Central memory CD4-positive, alpha-beta T cell (primary cell): ENCODE data around the gene FGF18.
"Not testable (repeated sequence)": the region's sequence is repeated elsewhere in the genome, so short reads cannot be mapped to it uniquely, and the experiment has no call there.

Experiments used
- DNase-seq: peaks from one replicate; pipeline ENCODE4 v3.0.0; 2022

The FGF18 gene

GRCh38 chr5:171476701-171477100, 57.3 kb downstream of the FGF18 start:
- no peak for DNase-seq

- DNase-seq: no peak
Observed at GRCh38 chr5:171477101-171477500, 57.7 kb downstream of the FGF18 start.

GRCh38 chr5:171477666-171478065, 58.2 kb downstream of the FGF18 start:
- no peak for DNase-seq

- no peak for DNase-seq
Observed at GRCh38 chr5:171478946-171479775, 59.7 kb downstream of the FGF18 start.

GRCh38 chr5:171479776-171480125, 60.3 kb downstream of the FGF18 start:
- DNase-seq: no peak

- DNase-seq: no peak
Observed at GRCh38 chr5:171480239-171480638, 60.8 kb downstream of the FGF18 start.

- no peak for DNase-seq
Observed at GRCh38 chr5:171481571-171482433, 62.4 kb downstream of the FGF18 start.

GRCh38 chr5:171482434-171482730, 62.9 kb downstream of the FGF18 start:
- DNase-seq: no peak

- DNase-seq: no peak
Observed at GRCh38 chr5:171483551-171484135, 64.2 kb downstream of the FGF18 start.

GRCh38 chr5:171484460-171484899, 65.0 kb downstream of the FGF18 start:
- DNase-seq: peak; percentile 2

- no peak for DNase-seq
Observed at GRCh38 chr5:171485668-171486067, 66.2 kb downstream of the FGF18 start.

GRCh38 chr5:171486613-171487012, 67.2 kb downstream of the FGF18 start:
- DNase-seq: no peak

GRCh38 chr5:171488876-171489275, 69.4 kb downstream of the FGF18 start:
- DNase-seq: no peak

GRCh38 chr5:171492781-171493180, 73.3 kb downstream of the FGF18 start:
- DNase-seq: no peak

GRCh38 chr5:171493646-171494393, 74.4 kb downstream of the FGF18 start:
- DNase-seq: no peak

- DNase-seq: no peak
Observed at GRCh38 chr5:171494452-171495121, 75.1 kb downstream of the FGF18 start.

GRCh38 chr5:171495122-171495700, 75.8 kb downstream of the FGF18 start:
- no peak for DNase-seq

- DNase-seq: no peak
Observed at GRCh38 chr5:171496456-171496855, 77.0 kb downstream of the FGF18 start.

- DNase-seq: not testable (repeated sequence)
Observed at GRCh38 chr5:171497494-171497893, 78.0 kb downstream of the FGF18 start.

GRCh38 chr5:171498166-171498565, 78.7 kb downstream of the FGF18 start:
- DNase-seq: no peak

- DNase-seq: no peak
Observed at GRCh38 chr5:171499611-171500010, 80.2 kb downstream of the FGF18 start.

GRCh38 chr5:171505473-171506043, 86.1 kb downstream of the FGF18 start:
- no peak for DNase-seq
